CD4-positive, alpha-beta T cell (primary cell): Measurements from ENCODE around the gene MYO5C. TPM values are rescaled to one million over a fixed set of nuclear protein-coding genes. Genes with fewer than 3 reads are reported as not detected.

ENCODE experiments used
- ATAC-seq: fragments of 200-7000 bp; cut with Tn5 transposase; one replicate; pipeline ENCODE4 v1.10.0; 2022; ENCODE audit warnings: mild to moderate bottlenecking; ENCODE audit not compliant: poor library complexity
- CTCF ChIA-PET: fragments of 350-600 bp; sonication (Branson Sonifier 250); formaldehyde crosslinking; loops from one replicate; lab custom pipeline; 2021; ENCODE audit warnings: antibody characterized with exemption, inconsistent platforms; lab: Charles Lee
- POLR2A ChIA-PET: fragments of 350-600 bp; sonication (Branson Sonifier 250); formaldehyde crosslinking; loops from one replicate; lab custom pipeline; 2021; ENCODE audit warnings: antibody characterized with exemption, inconsistent platforms; lab: Charles Lee
- DNase-seq, 14 experiments: peaks; one replicate each; pipeline ENCODE4 v3.0.0-alpha.2; 2013 to 2020; ENCODE audit warnings: mixed read lengths in 2 of 14
- H3K27ac ChIP-seq, 2 donors: one replicate each; pipeline versions ENCODE4 v1.5.1 to v1.7.0; 2013; ENCODE audit warnings: low read length in 2 of 2, low read depth in 1 of 2, mild to moderate bottlenecking in 1 of 2
- H3K27me3 ChIP-seq, 2 experiments: 1 replicate in 1 of 2; 2 replicates in 1 of 2; pipeline versions ENCODE4 v1.6.1 to v1.7.0; 2013; ENCODE audit warnings: low read length in 2 of 2, control low read depth in 1 of 2, mild to moderate bottlenecking in 1 of 2, moderate library complexity in 1 of 2; ENCODE audit not compliant: insufficient read depth in 2 of 2, control insufficient read depth in 1 of 2
- H3K36me3 ChIP-seq: one replicate; pipeline ENCODE4 v1.6.1; 2013; ENCODE audit warnings: low read length, control low read depth; ENCODE audit not compliant: insufficient read depth
- H3K4me1 ChIP-seq: one replicate; pipeline ENCODE4 v1.6.1; 2013; ENCODE audit warnings: low read length, control low read depth; ENCODE audit not compliant: insufficient read depth
- H3K4me3 ChIP-seq: one replicate; pipeline ENCODE4 v1.5.1; 2013; ENCODE audit warnings: mild to moderate bottlenecking, low read length, moderate library complexity
- H3K9me3 ChIP-seq, 2 experiments: 1 replicate in 1 of 2; 2 replicates in 1 of 2; pipeline versions ENCODE4 v1.6.1 to v1.7.0; 2013; ENCODE audit warnings: low read length in 2 of 2, mild to moderate bottlenecking in 2 of 2, control low read depth in 1 of 2, moderate library complexity in 1 of 2; ENCODE audit not compliant: control insufficient read depth in 1 of 2, insufficient read depth in 1 of 2
- H3K27ac Mint-ChIP-seq: one replicate; pipeline ENCODE4 v1.8.0; 2020; ENCODE audit warnings: mixed read lengths
- H3K27me3 Mint-ChIP-seq: one replicate; pipeline ENCODE4 v1.8.0; 2021; ENCODE audit warnings: mixed read lengths
- H3K36me3 Mint-ChIP-seq: one replicate; pipeline ENCODE4 v1.8.0; 2021; ENCODE audit warnings: low read depth, mixed read lengths
- H3K4me1 Mint-ChIP-seq: one replicate; pipeline ENCODE4 v1.8.0; 2021; ENCODE audit warnings: low read depth, mixed read lengths
- H3K4me3 Mint-ChIP-seq: one replicate; pipeline ENCODE4 v1.8.0; 2020; ENCODE audit warnings: mild to moderate bottlenecking, mixed read lengths
- H3K9me3 Mint-ChIP-seq: one replicate; pipeline ENCODE4 v1.8.0; 2020; ENCODE audit warnings: mixed read lengths
- intact Hi-C, 2 experiments: fragments of 100-400 bp; cut with DNase I in 1 of 2; cut with micrococcal nuclease in 1 of 2; formaldehyde crosslinking; loops; one replicate each; pipeline versions ENCODE4 v1.15.1 to v1.9.0; 2023 to 2025; cut with DNase I, micrococcal nuclease
- total RNA-seq, 174 experiments: library from RNA in 2 of 174; stranded (reverse) in 2 of 174; gene quantifications; one replicate each; pipeline ENCODE4 v1.2.3 and lab custom pipeline; 2021 to 2026
- TF ChIP-seq, protein P1 (sequence below): fragments of 200-600 bp; IDR thresholded peaks from one replicate; pipeline ENCODE4 v1.8.0; 2022; ENCODE audit warnings: antibody characterized with exemption, mild to moderate bottlenecking

Gene MYO5C
- total RNA-seq, 2 experiments from 2014 or later: 0.53 to 0.93 TPM

DNA sequence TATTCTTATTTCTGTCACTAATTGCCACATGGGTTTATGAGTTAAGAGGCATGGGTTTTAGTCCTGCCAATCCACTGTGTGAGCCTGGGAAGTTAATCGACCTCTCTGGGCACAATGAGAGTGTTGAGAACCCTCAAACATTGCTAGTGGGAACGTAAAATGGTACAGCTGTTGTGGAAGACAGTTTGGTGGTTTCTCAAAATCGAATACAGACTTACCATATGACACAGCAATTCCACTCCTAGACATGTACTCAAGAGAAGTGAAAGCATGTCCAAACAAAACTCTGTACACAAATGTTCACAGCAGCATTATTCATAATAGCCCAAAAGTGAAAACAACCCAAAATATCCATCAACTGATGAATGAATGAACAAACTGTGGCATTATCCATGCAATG is 98.7 kb downstream of the MYO5C start:
- TF ChIP-seq, protein P1, sequence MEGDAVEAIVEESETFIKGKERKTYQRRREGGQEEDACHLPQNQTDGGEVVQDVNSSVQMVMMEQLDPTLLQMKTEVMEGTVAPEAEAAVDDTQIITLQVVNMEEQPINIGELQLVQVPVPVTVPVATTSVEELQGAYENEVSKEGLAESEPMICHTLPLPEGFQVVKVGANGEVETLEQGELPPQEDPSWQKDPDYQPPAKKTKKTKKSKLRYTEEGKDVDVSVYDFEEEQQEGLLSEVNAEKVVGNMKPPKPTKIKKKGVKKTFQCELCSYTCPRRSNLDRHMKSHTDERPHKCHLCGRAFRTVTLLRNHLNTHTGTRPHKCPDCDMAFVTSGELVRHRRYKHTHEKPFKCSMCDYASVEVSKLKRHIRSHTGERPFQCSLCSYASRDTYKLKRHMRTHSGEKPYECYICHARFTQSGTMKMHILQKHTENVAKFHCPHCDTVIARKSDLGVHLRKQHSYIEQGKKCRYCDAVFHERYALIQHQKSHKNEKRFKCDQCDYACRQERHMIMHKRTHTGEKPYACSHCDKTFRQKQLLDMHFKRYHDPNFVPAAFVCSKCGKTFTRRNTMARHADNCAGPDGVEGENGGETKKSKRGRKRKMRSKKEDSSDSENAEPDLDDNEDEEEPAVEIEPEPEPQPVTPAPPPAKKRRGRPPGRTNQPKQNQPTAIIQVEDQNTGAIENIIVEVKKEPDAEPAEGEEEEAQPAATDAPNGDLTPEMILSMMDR: no peak
- H3K9me3 ChIP-seq: no peaks in the 10 kb centered on the region
- no peak for DNase-seq
- POLR2A ChIA-PET: no interaction called here
- Mint-ChIP-seq H3K36me3 (no peaks in the 10 kb centered on the region), H3K4me1 (no peaks in the 10 kb centered on the region), H3K9me3 (no peaks in the 10 kb centered on the region), H3K27ac (no peak overlapping the region), H3K4me3 (no peak overlapping the region), H3K27me3 (no peaks in the 10 kb centered on the region)
- intact Hi-C loops: no loop called here
- CTCF ChIA-PET: interaction anchor here (1.1 kb wide), 1 partner anchor 12 kb away, joined by 3 read pairs; no protein-coding TSS in a partner anchor
- H3K4me3 ChIP-seq: no peak overlapping the region
- ATAC-seq: no peak
- no peaks in the 10 kb centered on the region for H3K36me3 ChIP-seq
- H3K4me1 ChIP-seq: no peaks in the 10 kb centered on the region
- H3K27ac ChIP-seq: no peak overlapping the region
- H3K27me3 ChIP-seq: no peaks in the 10 kb centered on the region

DNA sequence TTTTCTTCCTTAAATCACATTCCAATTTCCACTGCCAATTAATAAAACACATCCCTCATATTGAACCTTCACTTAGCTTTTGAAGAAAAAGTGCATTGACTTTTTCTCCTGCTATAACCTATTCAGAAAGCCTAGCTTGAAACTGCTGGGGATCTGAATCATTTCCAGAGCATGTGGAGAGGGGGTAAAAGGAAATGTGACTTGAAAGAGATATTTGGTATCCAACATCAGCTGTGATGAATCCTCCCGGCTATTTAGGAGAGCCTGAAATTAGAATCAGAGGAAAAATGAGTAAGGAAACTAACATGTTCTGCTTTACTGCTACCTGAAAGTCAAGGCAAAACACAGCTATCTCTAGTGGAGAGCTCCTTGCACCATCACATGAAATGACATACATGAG is 101.8 kb downstream of the MYO5C start:
- Histone ChIP-seq H3K27ac (no peak overlapping the region), H3K36me3 (no peaks in the 10 kb centered on the region), H3K27me3 (no peaks in the 10 kb centered on the region), H3K4me1 (no peaks in the 10 kb centered on the region), H3K9me3 (no peaks in the 10 kb centered on the region), H3K4me3 (no peak overlapping the region)
- H3K9me3 Mint-ChIP-seq: no peaks in the 10 kb centered on the region
- ChIA-PET CTCF (interaction anchor here (0.6 kb wide), 1 partner anchor 560 kb away, joined by 3 read pairs; no protein-coding TSS in a partner anchor), POLR2A (interaction anchor here (0.6 to 1.7 kb wide), 3 partner anchors 14 to 39 kb away, joined by 3 to 11 read pairs (median 3); no protein-coding TSS in a partner anchor)
- intact Hi-C loops: no loop called here
- no peak for DNase-seq
- no peaks in the 10 kb centered on the region for H3K36me3 Mint-ChIP-seq
- TF ChIP-seq, protein P1: no peak
- no peaks in the 10 kb centered on the region for H3K27me3 Mint-ChIP-seq
- H3K4me3 Mint-ChIP-seq: no peak overlapping the region
- H3K27ac Mint-ChIP-seq: no peak overlapping the region
- ATAC-seq: no peak
- H3K4me1 Mint-ChIP-seq: no peaks in the 10 kb centered on the region

DNA sequence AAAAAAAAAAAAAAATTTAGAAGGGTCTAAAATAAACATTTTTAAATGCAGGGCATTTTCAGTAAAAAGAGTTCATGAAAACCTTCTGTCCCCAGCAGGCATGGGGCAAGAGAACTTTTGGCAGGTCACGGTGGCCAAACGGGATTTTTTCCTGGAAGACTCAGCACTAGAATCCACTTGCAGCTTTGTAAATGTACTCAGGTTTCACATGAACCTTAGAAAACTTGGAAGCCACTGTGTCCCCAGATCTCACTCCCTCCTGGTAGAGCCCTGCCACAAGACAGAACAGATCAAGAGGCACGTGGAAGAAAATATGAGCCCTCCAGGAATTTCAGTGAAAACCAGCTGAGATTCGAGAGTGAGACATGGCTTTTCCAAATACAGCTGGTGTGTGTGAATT is 102.3 kb downstream of the MYO5C start:
- Histone ChIP-seq H3K27ac (no peak overlapping the region), H3K4me1 (no peaks in the 10 kb centered on the region), H3K36me3 (no peaks in the 10 kb centered on the region), H3K4me3 (no peak overlapping the region), H3K9me3 (no peaks in the 10 kb centered on the region), H3K27me3 (no peaks in the 10 kb centered on the region)
- Mint-ChIP-seq H3K4me3 (no peak overlapping the region), H3K9me3 (no peaks in the 10 kb centered on the region), H3K4me1 (no peaks in the 10 kb centered on the region), H3K27ac (no peak overlapping the region), H3K36me3 (no peaks in the 10 kb centered on the region), H3K27me3 (no peaks in the 10 kb centered on the region)
- intact Hi-C loops: no loop called here
- ChIA-PET POLR2A (interaction anchor here (1.3 to 1.7 kb wide), 2 partner anchors 13 to 15 kb away, joined by 3 to 11 read pairs; no protein-coding TSS in a partner anchor), CTCF (no interaction called here)
- DNase-seq (no peak), ATAC-seq (no peak)
- TF ChIP-seq, protein P1: no peak
